Retinal pigment epithelial cell (primary cell): ENCODE measurements around the gene RGS11.

Experiments used
- DNase-seq: peaks from one replicate; pipeline ENCODE4 v3.0.0-alpha.2; 2010; ENCODE audit warnings: low read depth
- H3K4me3 ChIP-seq: 2 replicates; pipeline ENCODE4 v1.5.1; 2011; ENCODE audit warnings: mild to moderate bottlenecking, low read length, control low read depth, moderate library complexity
- CTCF ChIP-seq: conservative IDR thresholded peaks from 2 replicates; pipeline ENCODE4 v1.5.1; 2011; ENCODE audit warnings: low read depth, low read length, control low read depth, inconsistent platforms

Gene RGS11

DNA sequence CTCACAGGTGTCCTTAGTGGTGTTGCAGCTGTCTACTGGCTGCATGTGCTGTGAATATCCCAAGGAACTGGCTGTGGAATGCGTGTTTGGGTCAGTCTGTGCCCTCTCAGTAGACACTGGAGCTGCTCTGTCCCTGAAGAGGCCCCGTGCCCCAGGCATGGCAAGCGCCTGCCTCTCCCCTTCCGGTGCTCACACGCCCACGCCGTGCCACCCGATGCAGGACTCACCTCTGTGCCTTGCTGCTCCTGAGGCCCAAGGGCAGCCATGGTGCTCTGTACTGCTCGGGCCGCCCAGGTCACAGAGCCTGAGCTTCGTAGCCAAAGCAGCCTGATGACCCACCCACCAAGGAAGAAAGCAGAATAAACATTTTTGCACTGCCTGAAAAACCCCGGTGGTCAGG is 10.0 kb downstream of the RGS11 start:
- no peak overlapping the region for H3K4me3 ChIP-seq
- TF ChIP-seq CTCF, result no peak
- DNase-seq, result no peak

- no peak for TF ChIP-seq CTCF
- H3K4me3 ChIP-seq, result no peak overlapping the region
These were observed 10.7 kb downstream of the RGS11 start for GRCh38 chr16:265002-265529.

DNA sequence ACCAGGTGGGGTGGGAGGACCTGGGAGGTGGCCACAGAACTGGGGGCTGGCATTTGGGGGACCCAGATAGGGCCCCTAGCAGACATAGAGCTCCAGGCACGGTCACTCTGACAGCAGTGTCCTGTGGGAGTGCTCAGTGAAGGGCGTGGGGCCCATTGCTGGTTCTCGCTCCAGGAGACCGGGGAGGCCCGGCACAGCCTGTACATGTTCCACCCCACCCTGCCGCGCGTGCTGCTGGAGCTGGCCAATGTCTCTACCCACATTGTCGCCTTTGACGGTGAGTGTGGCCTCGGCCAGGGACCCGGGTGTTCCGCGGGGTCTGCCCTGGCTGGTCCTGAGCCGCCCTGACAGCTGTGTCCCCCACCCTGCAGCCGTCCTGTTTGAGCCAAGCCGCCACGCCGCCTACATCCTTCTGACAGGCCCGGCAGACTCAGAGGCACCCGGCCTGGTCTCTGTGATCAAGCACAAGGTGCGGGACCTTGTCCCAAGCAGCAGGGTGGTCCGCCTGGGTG is 11.2 kb downstream of the RGS11 start:
- H3K4me3 ChIP-seq, result no peak overlapping the region
- no peak for DNase-seq
- no peak for TF ChIP-seq CTCF

More at GRCh38 chr16:265002-265529, 10.7 kb downstream of the RGS11 start:
- no peak for DNase-seq

DNA sequence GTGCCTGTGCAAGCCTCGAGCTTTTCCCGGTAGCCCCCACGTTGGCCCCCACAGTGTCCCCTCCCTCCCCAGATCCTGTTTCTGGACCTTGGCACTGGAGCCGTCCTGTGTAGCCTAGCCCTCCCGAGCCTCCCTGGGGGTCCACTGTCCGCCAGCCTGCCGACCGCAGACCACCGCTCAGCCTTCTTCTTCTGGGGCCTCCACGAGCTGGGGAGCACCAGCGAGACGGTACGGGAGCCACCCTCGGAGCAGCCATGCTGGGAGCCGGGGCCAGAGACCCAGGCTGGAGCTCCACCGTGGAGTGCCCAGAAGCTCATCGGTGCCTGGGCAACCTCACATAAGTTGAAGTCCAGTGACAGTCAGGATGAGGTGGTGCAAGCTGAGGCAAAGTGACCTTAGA is 11.8 kb downstream of the RGS11 start:
- no peak for DNase-seq
- no peak for TF ChIP-seq CTCF
- no peak overlapping the region for H3K4me3 ChIP-seq

DNA sequence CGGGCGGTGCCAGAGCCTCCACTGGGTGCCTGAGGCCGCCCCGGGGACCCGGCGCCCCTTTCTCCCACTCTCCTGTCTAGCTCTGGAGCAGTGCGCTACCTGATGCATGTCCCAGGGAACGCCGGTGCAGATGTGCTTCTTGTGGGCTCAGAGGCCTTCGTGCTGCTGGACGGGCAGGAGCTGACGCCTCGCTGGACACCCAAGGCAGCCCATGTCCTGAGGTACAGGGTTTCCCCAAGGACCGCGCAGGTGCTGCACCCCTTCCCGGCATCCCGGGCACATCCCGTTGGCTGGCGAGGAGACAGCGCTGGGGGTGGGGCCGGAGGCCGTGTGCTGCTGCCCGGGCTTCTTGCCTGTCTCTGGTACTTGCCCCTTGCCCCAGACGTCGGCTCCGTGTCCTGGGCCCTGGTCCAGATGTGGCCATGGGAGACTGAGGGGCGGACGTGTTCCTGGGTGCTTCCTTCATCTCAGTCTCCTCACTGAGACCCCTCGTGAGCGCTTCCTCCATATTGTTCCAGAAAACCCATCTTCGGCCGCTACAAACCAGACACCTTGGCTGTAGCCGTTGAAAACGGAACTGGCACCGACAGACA is 12.5 kb downstream of the RGS11 start:
- no peak overlapping the region for H3K4me3 ChIP-seq
- TF ChIP-seq CTCF, result no peak
- no peak for DNase-seq

- H3K4me3 ChIP-seq, result no peak overlapping the region
- TF ChIP-seq CTCF, result no peak
- no peak for DNase-seq
These were observed 13.5 kb downstream of the RGS11 start for GRCh38 chr16:262121-262745.
